HG02885 (cell line): ENCODE results near the gene CREB3L1.

Experiments
- ATAC-seq: cut with Tn5 transposase; IDR thresholded peaks from one replicate; pipeline ENCODE4 v1.9.1; 2021; ENCODE audit warnings: mild to moderate bottlenecking; ENCODE audit not compliant: unreplicated experiment, poor library complexity

CREB3L1 gene

DNA sequence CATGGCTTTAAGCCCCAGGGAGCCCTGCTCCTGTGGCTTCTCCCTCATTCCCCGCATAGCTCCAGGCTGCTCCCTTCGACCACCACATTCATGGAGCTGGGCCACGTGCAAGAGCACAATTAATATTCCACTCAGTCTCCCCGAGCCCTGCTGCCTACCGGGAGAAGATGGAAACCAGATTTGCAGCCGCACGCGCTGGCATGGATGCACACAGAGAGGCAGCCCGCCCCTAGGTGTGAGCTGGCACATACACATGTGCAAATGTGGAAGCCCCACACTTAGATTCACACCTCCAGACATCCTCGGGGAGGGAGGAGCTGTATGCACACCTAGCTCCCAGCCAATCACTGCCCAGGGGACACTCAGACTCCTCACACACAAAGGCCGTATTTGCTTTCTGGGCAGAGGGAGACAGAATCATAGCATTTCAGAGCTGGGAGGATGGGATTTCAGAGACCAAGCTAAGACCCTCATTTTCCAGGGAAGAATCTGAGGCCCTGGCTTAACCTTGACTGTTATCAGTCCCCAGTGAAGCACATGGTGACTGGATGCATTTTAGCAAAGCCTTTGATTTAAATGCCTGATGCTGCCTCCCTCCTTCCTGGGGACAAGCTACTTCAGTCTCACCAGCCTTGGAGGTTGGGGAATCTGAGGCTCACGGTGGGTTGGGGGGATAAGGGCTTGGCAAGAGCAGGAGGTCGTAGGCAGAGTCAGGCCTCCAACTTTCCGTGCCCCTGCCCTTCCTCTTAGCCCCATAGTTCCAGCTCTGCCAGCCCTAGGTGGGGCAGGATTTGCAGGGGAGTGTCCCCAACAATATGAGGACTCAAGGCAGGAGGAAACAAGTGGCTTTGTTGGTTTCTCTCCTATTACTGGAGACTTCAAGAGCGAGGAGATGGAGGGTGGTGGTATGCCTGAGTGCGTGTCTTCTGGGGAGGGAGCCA lies 5.3 kb upstream of the CREB3L1 start:
- no peak for ATAC-seq

DNA sequence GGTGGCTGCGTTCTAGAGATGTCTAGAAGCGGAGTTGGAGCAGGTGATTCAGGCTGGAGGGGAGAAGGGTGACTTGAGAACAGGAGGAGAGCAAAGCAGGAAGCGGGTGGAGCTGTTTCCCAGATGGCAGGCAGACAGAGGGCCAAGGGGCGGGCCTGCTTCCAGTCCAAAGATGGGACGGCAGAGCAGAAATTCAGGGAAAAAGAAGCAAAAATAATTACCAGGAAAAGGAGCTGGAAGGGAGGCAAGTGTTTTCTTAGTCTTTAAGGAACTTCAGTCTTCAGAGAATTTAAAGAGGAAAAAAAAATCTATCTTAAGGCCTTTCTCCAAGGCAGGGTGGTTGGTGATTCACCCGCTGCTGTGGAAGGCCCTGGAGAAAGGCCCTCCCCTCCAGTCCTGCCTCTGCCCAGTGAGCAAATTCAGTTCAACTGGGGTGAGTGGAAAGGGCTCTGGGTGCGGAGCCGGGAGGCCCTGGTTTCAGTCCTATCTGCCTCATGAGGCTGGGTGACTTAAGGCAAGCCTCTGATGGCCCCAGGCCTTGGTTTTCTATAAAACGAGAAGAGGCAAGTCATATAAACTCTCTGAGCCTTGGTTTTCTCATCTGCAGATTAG lies 4.5 kb upstream of the CREB3L1 start:
- ATAC-seq, result no peak

DNA sequence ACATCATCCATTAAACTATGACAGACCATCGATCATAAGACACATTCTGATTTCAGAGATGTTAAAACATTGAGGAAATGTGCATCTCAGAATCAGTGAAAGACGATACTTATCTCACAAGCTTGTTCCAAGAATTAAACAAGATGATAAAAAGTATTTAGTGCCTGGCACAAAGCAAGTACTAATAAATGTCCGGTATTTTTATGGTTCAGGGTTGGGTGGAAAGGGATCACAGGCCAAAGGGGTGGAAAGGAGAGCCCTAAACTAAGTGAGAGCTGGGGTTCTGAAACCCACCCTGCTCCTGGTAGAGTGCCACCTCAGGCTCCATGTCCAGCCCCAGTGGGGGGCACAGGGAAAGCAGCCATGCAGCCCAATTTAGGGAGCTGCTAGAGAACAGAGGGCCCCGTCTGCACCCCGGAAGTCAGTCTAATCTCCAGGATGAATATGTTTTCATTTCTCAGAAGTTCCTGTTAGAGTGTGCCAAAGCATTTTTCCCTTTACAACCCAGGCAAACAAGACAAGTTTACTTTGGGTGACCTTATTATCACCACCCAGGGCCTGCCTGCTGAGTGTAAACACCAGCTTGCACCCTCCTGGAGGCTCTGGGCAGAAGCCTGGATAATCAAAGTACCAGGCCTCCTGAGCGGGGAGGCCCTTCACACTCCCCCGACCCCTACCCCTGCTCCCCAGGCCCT lies 3.8 kb upstream of the CREB3L1 start:
- no peak for ATAC-seq

- ATAC-seq, result no peak
Observed at GRCh38 chr11:46275964-46276641, 1.4 kb upstream of the CREB3L1 start.

GRCh38 chr11:46277313-46277621 lies 195 bp upstream of the CREB3L1 start:
- ATAC-seq, result no peak

- no peak for ATAC-seq
Observed at GRCh38 chr11:46278387-46279125, 1.1 kb downstream of the CREB3L1 start.

DNA sequence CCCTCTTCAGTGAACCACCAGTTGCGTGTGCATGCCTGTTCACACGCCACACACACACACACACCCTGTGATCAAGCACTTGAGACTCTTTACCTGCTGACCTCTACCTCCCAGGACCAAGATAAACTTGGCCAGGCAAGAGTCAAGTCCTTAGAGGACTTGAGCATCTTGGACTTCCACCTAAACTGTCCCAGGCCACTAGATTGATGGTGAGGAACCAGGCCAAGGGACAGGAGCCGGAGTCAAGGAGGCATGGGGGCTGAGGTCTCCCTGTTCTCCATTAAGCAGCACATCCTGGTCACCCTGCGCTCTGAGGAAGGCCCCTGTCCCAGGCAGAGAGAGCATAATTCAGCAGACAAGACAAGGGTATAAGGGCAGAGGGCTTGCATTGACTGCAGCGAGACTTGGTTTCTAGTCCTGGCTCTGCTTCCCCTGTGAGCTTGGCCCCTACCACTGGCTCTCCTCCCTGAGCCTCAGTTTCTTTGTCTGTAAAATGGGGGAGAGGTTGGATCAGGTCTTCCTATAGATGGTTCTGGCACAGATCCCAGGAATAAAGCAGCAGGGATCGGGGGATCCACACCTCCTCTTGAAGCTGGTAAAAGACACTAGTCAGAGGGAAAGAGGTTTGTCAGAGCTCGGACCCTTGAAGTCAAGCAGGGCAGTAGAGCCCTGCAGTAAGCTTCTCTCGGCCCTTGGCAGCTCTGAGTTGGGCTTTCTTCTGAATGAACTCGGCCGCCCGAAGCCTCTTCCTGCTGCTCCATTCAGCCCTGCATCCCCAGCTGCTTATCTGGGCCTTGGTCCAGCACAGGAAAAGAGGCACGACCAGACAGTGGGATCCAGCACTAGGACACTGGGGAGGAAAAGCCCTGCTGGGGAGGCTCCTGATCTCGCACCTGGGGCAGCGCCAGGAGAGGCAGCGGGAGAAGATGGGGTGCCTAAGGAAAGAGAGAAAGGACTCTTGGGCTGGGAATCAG lies 2.0 kb downstream of the CREB3L1 start:
- no peak for ATAC-seq

DNA sequence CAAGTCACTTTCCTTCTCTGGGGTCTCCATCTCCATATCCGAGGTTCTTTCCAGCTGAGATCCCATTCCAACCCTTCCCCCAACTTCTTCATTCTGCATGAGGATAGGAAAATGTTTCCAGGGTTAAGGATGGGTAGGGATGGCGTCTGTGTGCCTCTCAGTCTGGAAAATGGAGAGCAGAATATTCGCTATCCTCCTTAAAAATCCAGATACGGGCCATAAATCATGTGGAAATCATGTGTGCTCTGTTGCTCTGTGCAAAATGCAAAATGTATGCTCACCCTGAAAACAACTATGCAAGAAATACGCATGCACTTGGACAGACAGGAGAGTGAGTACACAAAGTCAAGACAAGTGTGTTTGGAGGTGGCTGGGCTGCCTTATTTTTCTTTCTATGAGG lies 3.2 kb downstream of the CREB3L1 start:
- ATAC-seq, result no peak

GRCh38 chr11:46281371-46281831 lies 3.9 kb downstream of the CREB3L1 start:
- ATAC-seq, result no peak

DNA sequence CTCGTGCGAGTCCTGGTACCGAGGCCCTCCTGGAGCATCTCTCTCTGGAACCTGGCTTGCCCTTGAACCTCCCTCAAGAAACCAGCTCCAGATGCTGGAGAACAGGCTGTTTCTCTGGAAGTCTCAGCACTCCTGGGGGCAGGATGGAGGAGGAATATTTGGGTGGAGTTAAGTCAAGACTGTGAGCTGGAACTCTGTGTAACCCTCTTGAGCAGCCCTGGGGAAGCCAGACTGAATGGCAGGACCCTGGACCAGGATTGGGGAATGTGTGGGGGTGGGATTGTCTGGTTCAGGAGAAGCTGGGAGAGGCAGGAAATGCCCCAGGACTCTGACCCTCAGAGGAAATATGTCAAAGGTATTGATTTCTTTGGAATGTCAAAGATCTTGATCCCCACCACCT lies 7.7 kb downstream of the CREB3L1 start:
- no peak for ATAC-seq

GRCh38 chr11:46285594-46286033 lies 8.2 kb downstream of the CREB3L1 start:
- no peak for ATAC-seq

DNA sequence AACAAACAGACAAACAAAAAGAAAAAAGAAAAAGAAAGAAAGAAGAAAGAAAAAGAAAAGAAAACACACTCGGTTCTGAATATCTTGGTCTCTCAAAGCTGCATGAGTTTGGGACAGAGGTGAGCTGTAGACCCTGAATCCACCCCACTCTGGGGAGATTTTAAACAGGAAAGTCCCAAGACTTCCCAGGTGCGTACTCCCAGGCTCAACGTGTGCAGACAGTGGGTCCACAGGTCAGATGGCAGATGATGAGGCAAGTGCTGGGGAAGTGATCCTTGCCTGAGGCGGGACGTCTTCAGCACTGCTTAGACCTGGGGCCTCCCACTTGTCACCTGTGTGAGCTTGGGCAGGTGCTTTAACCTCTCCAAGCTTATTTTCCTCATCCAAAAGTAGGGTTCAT lies 9.3 kb downstream of the CREB3L1 start:
- ATAC-seq, result no peak

DNA sequence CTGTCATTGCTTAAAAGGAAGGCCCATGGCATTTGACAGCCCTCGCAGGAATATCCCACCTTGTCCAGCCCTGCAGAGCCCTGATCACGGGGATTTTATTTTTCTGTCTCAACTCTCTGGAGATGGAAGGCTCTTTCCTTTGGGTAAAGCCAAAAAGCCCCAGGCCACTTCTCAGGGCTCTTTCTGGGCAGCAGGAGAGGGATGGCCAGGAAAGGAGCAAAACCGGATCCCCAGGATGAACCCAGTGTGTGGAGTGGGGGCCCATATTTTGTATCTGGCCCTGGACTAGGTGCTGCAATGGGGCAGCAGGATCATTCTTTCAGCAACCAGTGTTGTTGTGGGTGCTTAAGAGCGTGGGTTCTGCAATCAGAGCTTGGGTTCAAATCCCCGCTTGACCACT lies 11.0 kb downstream of the CREB3L1 start:
- ATAC-seq, result no peak

- no peak for ATAC-seq
Observed at GRCh38 chr11:46290011-46290410, 12.5 kb downstream of the CREB3L1 start.

- ATAC-seq, result no peak
Observed at GRCh38 chr11:46290598-46291309, 13.3 kb downstream of the CREB3L1 start.

- no peak for ATAC-seq
Observed at GRCh38 chr11:46291441-46292150, 14.1 kb downstream of the CREB3L1 start.

- ATAC-seq, result no peak
Observed at GRCh38 chr11:46293066-46293465, 15.6 kb downstream of the CREB3L1 start.
